K562 (cell line): ENCODE results near the gene KRTCAP2. TPM values are rescaled to one million over a fixed set of nuclear protein-coding genes. Genes with fewer than 3 reads are reported as not detected.
A peak's percentile ranks its signal among the peaks of the same experiment; 100 is the strongest.

ENCODE experiments used
- ATAC-seq: fragments of 200-7000 bp; cut with Tn5 transposase; 3 replicates; pipeline ENCODE4 v1.9.1; 2020; ENCODE audit warnings: moderate library complexity
- BruUV-seq: library from RNA; stranded (reverse); fragments of 400-500 nt; replicated peaks from 2 replicates; lab custom pipeline; 2021; lab: Mats Ljungman, UMichigan
- CTCF ChIA-PET: fragments of 300-600 bp; formaldehyde crosslinking; extraction: SDS; loops from one replicate; lab custom pipeline; 2021; ENCODE audit warnings: low intra/inter-chr PET ratio; lab: Yijun Ruan, JAX
- POLR2A ChIA-PET: fragments of 300-600, 350-650 bp; sonication (Branson Sonifier 250); formaldehyde crosslinking; extraction: SDS; loops from one replicate; lab custom pipeline; 2021; ENCODE audit warnings: antibody characterized with exemption, inconsistent platforms; lab: Yijun Ruan, JAX
- DNase-seq, 4 experiments: peaks; one replicate each; pipeline versions ENCODE4 v3.0.0 to v3.0.0-alpha.2; 2011 to 2018; ENCODE audit warnings: low spot score in 3 of 4, mixed read lengths in 3 of 4; ENCODE audit errors: extremely low read depth in 1 of 4
- FAIRE-seq: peaks from 2 replicates; lab custom pipeline; 2011; peaks lifted over from hg19 to GRCh38; lab: Jason Lieb, UNC
- H2AFZ ChIP-seq: 2 replicates; pipeline ENCODE4 v1.6.0; 2011; ENCODE audit warnings: low read depth, low read length, control low read depth, inconsistent platforms
- H3K27ac ChIP-seq: fragments of 200-600 bp; 3 replicates; pipeline ENCODE4 v1.8.0; 2011; ENCODE audit warnings: low read depth, mild to moderate bottlenecking, control low read depth, inconsistent platforms, low read length, moderate library complexity, mixed read lengths; ENCODE audit errors: extremely low read depth
- H3K27me3 ChIP-seq, 2 experiments: fragments of 300-600 bp in 1 of 2; 2 replicates in 1 of 2; 3 replicates in 1 of 2; pipeline versions ENCODE4 v1.6.0 to v1.8.0; 2011; ENCODE audit warnings: inconsistent platforms in 2 of 2, low read length in 2 of 2, mild to moderate bottlenecking in 1 of 2, mixed read lengths in 1 of 2, moderate library complexity in 1 of 2; ENCODE audit not compliant: control insufficient read depth in 2 of 2, insufficient read depth in 2 of 2
- H3K36me3 ChIP-seq: fragments of 300-600 bp; 3 replicates; pipeline ENCODE4 v1.8.0; 2011; ENCODE audit warnings: mild to moderate bottlenecking, low read length, inconsistent platforms; ENCODE audit not compliant: control insufficient read depth, insufficient read depth
- H3K4me1 ChIP-seq, 2 experiments: fragments of 200-600 bp in 1 of 2; replicated peaks in 1 of 2; 2 replicates in 1 of 2; 3 replicates in 1 of 2; pipeline versions ENCODE4 v1.5.1 to v1.8.0; 2011; ENCODE audit warnings: inconsistent platforms in 2 of 2, low read length in 2 of 2, mild to moderate bottlenecking in 1 of 2, mixed read lengths in 1 of 2, moderate library complexity in 1 of 2; ENCODE audit not compliant: control insufficient read depth in 2 of 2, insufficient read depth in 2 of 2
- H3K4me2 ChIP-seq: 2 replicates; pipeline ENCODE4 v1.6.1; 2011; ENCODE audit warnings: low read length, control low read depth, inconsistent platforms, mixed read lengths; ENCODE audit not compliant: insufficient read depth
- H3K4me3 ChIP-seq: fragments of 200-600 bp; sonication (generic), shearing (Covaris generic); 2 replicates; pipeline ENCODE4 v1.5.1; 2016; ENCODE audit warnings: control low read depth, inconsistent platforms
- H3K79me2 ChIP-seq: fragments of 200-600 bp; 3 replicates; pipeline ENCODE4 v1.8.0; 2011; ENCODE audit warnings: low read length, inconsistent platforms; ENCODE audit not compliant: control insufficient read depth, insufficient read depth
- H3K9ac ChIP-seq, 2 experiments: 2 replicates each; pipeline versions ENCODE4 v1.6.0 to v1.6.1; 2011; ENCODE audit warnings: low read depth in 2 of 2, low read length in 2 of 2, control low read depth in 1 of 2, inconsistent platforms in 1 of 2, mild to moderate bottlenecking in 1 of 2, mixed read lengths in 1 of 2; ENCODE audit not compliant: insufficient read depth in 1 of 2
- H3K9me1 ChIP-seq: one replicate; pipeline ENCODE4 v1.6.0; 2011; ENCODE audit warnings: inconsistent platforms, mild to moderate bottlenecking, low read length, moderate library complexity; ENCODE audit not compliant: control insufficient read depth, insufficient read depth
- H3K9me3 ChIP-seq: replicated peaks from 2 replicates; pipeline ENCODE4 v1.5.1; 2011; ENCODE audit warnings: low read depth, low read length, inconsistent platforms; ENCODE audit not compliant: control insufficient read depth, insufficient read depth
- H4K20me1 ChIP-seq: replicated peaks from 2 replicates; pipeline ENCODE4 v1.6.1; 2011; ENCODE audit warnings: low read length, inconsistent platforms, mixed read lengths; ENCODE audit not compliant: control insufficient read depth, insufficient read depth
- CBX3 ChIP-seq, 2 experiments: IDR thresholded peaks; 1 replicate in 1 of 2; 2 replicates in 1 of 2; pipeline ENCODE4 v1.6.1; 2012; ENCODE audit warnings: inconsistent platforms in 2 of 2, low read length in 2 of 2, borderline replicate concordance in 1 of 2, control low read depth in 1 of 2
- CCAR2 ChIP-seq: fragments of 200-400 bp; formaldehyde crosslinking; IDR thresholded peaks from 2 replicates; pipeline ENCODE4 v1.6.1; 2017; ENCODE audit warnings: mild to moderate bottlenecking, low read depth, low read length
- MTA1 ChIP-seq: fragments of 450-650 bp; IDR thresholded peaks from 2 replicates; pipeline ENCODE4 v1.6.1; 2017; ENCODE audit warnings: borderline replicate concordance
- TRIM24 ChIP-seq, 2 experiments: fragments of 450-650 bp; IDR thresholded peaks; 2 replicates each; pipeline ENCODE4 v1.6.1; 2016
- ZBTB33 ChIP-seq: sonication (generic); formaldehyde crosslinking; IDR thresholded peaks from 2 replicates; pipeline ENCODE4 v1.8.1; 2023; ENCODE audit warnings: mild to moderate bottlenecking, missing genetic modification reagents
- ZFP36 ChIP-seq: fragments of 150-350 bp; IDR thresholded peaks from 2 replicates; pipeline ENCODE4 v1.6.1; 2018; ENCODE audit warnings: low read length, low read depth; ENCODE audit not compliant: partially characterized antibody
- ZNF766 ChIP-seq: fragments of 200-800 bp; sonication (Bioruptor generic); conservative IDR thresholded peaks from 2 replicates; pipeline ENCODE4 v1.6.1; 2016; ENCODE audit warnings: missing genetic modification characterization, missing compliant biosample characterization
- WGBS: fragments of 100-300 bp; shearing (Covaris generic); methylation state at CpG from one replicate; pipeline ENCODE4 v1.1.6; 2016; ENCODE audit warnings: low coverage, mixed read lengths; ENCODE audit not compliant: insufficient coverage; ENCODE audit errors: missing lambda C conversion rate; 5-methylcytosine and 5-hydroxymethylcytosine counted together
- in situ Hi-C: fragments of 300-500 bp; cut with MboI; formaldehyde crosslinking; loops from 4 replicates; pipeline ENCODE4 v1.15.0; 2018; ENCODE audit warnings: inconsistent platforms, mixed read lengths
- intact Hi-C: fragments of 100-400 bp; cut with micrococcal nuclease; formaldehyde crosslinking; loops from 2 replicates; pipeline ENCODE4 v1.14.2; 2022
- polyA plus RNA-seq, 8 experiments: library from polyadenylated mRNA; depleted of rRNA in 4 of 8; stranded (reverse) in 5 of 8; unstranded in 3 of 8; fragments of >200 nt; fragmentation: Nextera tagmentation in 2 of 8; fragmentation: Illumina TruSeq in 1 of 8; extraction: Ambion mirVana in 2 of 8; extraction: Trizol in 1 of 8; gene quantifications; 2 replicates each; pipeline versions ENCODE4 v1.2.1 to v1.2.3, GENCODE V29; 2011 to 2014; ENCODE audit warnings: inconsistent platforms in 1 of 8, missing spikeins in 1 of 8
- total RNA-seq, 7 experiments: library from RNA; depleted of rRNA in 6 of 7; stranded (reverse); fragments of >200 nt in 6 of 7; fragmentation: Illumina TruSeq in 2 of 7; extraction: Trizol in 2 of 7; gene quantifications; 2 replicates each; pipeline versions ENCODE4 v1.2.1 to v1.2.3, GENCODE V29; 2011 to 2021; ENCODE audit warnings: low replicate concordance in 1 of 7

Gene KRTCAP2
- total and polyA plus RNA-seq, 9 of the 15 experiments (the other 6 are each of a cell fraction or from before 2014, with no cell fraction given) = 126 to 436 (median 244) TPM

GRCh38 chr1:155141749-155142148 is 31.4 kb downstream of the KRTCAP2 start:
- no peak for TF ChIP-seq MTA1
- peak; percentile 65 for TF ChIP-seq ZBTB33 (CRISPR knock-in tag)
- TF ChIP-seq CCAR2 = no peak
- TF ChIP-seq ZNF766 (CRISPR knock-in tag) = peak; percentile 88
- peak; percentile 41 to 65; a peak in 2 of 4 replicates for TF ChIP-seq TRIM24 (IDR thresholded peaks at IDR 0.05)
- peak in 1 of 2 experiments; percentile 46; a peak in 1 of 3 replicates for TF ChIP-seq CBX3 (IDR thresholded peaks at IDR 0.05; ENCODE audit: borderline replicate concordance in 1 of 2, low read length in 2 of 2)
- peak; percentile 83 for TF ChIP-seq ZFP36

More at GRCh38 chr1:155141749-155142148, 31.4 kb downstream of the KRTCAP2 start:
- no peaks in the 10 kb centered on the region for H3K27me3 ChIP-seq
- peaks cover 22 to 33% of the 10 kb centered on the region in 2 experiments for H3K4me1 ChIP-seq
- no TSS peak for BruUV-seq
- ATAC-seq (no peak), DNase-seq (no peak), FAIRE-seq (no peak)
- peaks cover 7% of the 10 kb centered on the region; the same call in 1 of the 2 replicates for H3K9me3 ChIP-seq
- H3K4me2 ChIP-seq = no peak overlapping the region
- H3K4me3 ChIP-seq = no peak overlapping the region
- intact Hi-C loops = loop anchor here (2.0 kb wide), 1 partner anchor 47 kb away; no protein-coding TSS in a partner anchor
- in situ Hi-C loops = no loop called here
- peaks cover 34% of the 10 kb centered on the region for H3K79me2 ChIP-seq
- WGBS = 48% methylated on average over 7 of the region's 7 CpGs
- H2AFZ ChIP-seq = peak overlapping the region; percentile 29
- peaks cover 21% of the 10 kb centered on the region for H3K36me3 ChIP-seq
- POLR2A ChIA-PET = interaction anchor here (0.9 kb wide), 1 partner anchor 26 kb away, joined by 3 read pairs; no protein-coding TSS in a partner anchor
- H3K9ac ChIP-seq = no peak overlapping the region
- no peak overlapping the region for H3K27ac ChIP-seq
- H4K20me1 ChIP-seq = no peaks in the 10 kb centered on the region
- no peaks in the 10 kb centered on the region for H3K9me1 ChIP-seq
- CTCF ChIA-PET = no interaction called here
